ENCODE results near the gene QSOX1.

- TF ChIP-seq CTCF (IDR thresholded peaks at IDR 0.05 in 4 of 5, conservative IDR thresholded peaks at IDR 0.05 in 1 of 5), result no peak
- no peak for TF ChIP-seq POLR2A (IDR thresholded peaks at IDR 0.05)
Observed at GRCh38 chr1:180165096-180165495, 10.4 kb downstream of the QSOX1 start.
